Islet precursor cell (in vitro differentiated cells): Measurements from ENCODE around the gene NRIP3.

Source experiments
- DNase-seq: peaks from one replicate; pipeline ENCODE4 v3.0.0-alpha.2; 2018

The NRIP3 gene

DNA sequence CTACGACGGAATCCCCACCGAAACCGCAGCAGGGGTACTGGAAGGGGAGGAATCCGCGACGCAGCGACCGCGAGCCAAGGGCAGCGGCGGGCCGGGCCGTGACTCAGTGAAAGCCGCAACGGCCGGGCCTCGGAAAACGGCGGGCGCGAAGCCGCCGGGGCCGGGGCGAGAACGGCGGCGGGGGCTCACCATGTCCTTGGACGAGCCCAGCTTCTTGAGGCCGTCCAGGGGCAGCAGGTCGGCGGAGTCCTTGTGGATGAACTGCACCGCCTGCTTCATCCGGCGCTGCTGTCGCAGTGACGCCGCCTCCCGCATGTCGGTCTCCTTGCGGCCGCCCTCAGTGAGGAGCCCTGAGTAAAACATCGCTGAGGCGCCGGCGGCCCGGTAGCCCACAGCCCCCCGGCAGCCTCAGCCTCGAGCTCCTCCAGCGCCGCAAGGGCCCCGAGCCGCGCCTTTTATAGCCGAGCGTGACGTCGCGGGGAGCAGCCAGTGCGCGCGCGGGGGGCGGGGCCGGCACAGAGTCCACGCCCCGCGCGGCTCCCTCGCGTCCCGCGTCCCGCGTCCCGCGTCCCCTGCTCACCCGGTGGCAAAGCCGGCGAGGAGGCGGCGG, at the start of gene NRIP3:
Gene NRIP3, minus strand, starts transcription at position 429 of the 610 bp plus-strand sequence. Its CDS starts 66 bp downstream, at position 363.
- DNase-seq: peak; percentile 77

DNA sequence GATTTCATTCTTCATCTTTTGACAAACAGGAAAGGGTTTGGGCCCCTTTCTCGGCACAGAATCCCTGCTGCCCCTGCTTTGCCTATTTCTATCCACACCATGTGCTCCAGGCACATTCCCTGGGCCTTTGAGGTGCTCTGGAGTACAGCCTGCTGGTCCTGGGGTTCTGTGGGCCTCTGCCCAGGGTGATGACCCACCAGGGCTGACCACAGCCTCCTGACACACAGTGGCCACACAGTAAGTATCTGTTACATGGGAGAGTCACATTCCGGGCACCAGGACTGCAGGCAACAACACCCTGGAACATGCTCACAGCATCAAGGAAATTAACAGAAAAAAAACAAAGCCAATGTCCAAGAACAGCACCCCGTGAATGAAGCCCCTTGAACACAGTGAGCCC, 48.5 kb upstream of the NRIP3 start:
- peak; percentile 43 for DNase-seq

DNA sequence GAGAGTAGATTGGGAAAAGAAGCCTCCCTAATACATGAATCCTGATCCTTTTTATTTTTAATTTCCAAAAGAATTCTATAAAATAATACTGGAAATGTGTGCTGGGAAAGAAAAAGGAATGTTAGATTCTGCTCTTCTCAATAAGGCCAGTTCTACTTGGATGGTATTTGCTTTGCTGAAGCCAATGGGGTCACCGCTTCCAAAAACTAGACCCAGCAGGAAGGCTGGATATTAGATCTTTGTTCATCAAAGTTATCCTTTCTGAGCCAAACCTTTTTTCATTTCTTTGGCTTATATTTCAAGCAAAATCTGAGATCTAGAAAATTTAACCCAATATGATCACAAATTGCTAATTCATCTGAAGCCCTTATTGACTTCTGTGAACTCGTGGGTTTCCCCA, 46.2 kb upstream of the NRIP3 start:
- no peak for DNase-seq

DNA sequence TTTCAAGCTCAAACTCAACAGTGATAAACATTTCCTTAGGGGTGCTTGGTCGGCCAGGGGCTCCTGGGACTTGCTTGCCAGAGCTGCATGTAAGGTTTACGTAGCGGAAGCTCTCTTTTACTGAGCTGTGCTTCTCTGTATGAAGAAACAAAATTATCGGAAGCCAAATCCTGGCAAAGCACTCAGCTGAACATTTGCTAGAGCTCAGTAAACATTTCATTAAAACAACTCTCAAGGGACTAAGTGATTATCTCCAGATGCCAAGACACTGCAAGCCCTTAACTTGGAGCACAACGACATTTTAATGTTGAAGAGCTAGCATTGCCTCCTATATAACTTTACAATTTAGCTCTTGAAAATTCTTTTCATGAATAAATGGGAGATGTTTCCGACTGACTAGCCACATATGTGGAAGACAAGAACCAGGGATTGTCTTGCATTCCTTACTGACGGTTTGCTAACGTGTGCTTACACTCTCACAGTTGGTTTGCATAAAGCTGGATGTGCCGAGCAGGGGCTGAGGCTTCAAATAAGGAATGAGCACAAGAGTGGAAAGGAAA, 44.2 kb upstream of the NRIP3 start:
- peak; percentile 37 for DNase-seq

DNA sequence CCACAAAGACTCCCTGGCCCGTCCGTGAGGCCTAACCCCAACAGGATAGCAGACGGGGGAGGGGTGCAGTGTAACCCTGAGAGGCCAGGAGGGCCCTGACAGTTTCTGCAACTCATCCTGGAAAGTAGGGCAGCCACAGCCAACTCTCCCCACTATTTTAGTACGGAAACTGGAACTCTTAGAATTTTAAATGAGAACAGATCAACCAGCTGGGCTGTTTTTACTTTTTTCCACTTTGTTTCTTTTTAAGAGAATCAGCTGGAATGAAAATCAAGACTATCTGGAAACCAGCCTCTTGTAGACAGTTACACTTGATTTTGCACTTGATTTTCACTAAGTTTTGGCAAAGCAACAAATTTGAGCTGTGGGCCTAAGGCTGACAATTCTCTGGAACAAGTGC, 42.7 kb upstream of the NRIP3 start:
- no peak for DNase-seq

DNA sequence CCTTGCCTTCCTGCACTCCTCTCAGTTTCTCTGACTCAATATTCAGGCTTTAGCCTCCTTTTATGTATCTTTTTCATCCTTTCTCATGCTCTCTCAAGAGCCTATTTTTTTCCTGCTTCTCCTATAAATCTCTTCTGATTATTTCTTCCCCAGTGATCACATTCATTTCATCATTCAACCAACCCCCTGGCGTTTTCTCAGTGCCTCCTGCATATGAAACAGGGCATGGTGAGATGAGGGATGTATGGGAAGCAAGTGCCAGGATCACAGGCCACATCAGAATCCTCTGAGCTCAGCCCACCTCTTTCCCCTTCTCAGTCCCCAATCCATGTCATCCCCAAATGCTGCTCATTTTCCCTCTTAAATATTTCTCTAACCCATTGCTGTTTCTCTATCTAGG, 38.7 kb upstream of the NRIP3 start:
- no peak for DNase-seq

DNA sequence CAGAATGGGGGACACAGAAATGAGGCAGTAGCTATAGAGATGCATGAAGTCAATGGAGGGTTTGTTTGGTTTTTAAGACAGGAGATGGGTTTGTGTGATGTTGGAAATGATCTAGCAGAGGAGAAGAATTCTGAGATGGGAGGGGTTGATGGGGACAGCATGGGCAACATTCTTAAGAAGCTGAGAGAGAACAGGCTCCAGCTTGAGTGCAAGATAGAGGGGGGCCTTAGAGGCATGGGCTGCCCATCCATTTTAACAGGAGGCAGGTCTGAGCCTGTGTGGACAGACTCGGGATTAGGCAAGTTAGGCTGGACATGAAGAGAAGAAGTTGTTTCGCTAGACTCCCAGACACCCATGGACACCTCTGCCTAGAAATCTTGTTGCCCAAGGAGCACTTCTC, 37.9 kb upstream of the NRIP3 start:
- peak; percentile 22 for DNase-seq

DNA sequence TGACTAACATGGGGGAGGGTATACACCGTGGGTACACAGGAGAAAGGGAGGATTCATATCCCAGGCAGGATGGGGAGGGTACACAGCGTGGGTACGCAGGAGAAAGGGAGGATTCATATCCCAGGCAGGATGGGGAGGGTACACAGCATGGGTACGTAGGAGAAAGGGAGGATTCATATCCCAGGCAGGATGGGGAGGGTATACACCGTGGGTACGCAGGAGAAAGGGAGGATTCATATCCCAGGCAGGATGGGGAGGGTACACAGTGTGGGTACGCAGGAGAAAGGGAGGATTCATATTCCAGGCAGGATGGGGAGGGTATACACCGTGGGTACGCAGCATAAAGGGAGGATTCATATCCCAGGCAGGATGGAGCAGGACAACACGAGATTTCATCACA, 36.6 kb upstream of the NRIP3 start:
- DNase-seq: no peak

DNA sequence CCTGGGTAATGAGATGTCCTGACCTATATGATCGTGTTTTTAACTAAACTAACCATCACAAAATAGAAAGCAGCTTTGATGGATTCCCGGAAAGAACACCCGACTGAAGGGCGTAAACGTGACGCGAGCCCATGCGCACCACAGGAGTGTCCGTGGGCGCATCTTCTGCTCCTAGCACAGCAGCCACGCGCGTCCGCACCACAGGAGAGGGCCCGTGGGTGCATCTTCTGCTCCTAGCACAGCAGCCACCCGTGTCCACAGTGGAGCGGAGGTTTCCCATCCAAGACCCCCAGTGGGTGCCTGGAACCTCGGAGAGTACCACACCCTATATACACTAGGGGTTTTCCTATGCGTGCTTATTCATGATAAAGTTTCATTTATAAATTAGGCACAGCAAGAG, 36.1 kb upstream of the NRIP3 start:
- DNase-seq: peak; percentile 31

DNA sequence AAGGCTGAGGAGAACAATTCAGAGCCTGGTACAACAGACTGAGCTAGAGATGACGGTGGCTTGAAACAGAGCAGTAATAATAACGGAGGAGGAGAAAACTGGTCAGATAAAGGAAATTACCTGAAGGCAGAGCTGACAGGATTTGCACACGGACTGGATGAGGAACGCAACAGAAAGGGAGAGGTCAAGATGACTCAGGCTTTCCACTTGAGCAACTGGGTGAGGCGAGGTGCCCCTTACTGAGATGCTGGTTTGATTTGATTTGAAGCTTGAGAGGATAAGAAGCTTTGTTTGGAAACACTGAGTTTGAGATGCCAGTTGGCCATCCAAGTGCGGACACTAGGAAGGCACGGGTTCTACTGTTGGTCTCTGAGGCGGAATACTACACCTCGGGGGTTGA, 35.4 kb upstream of the NRIP3 start:
- DNase-seq: peak; percentile 24

DNA sequence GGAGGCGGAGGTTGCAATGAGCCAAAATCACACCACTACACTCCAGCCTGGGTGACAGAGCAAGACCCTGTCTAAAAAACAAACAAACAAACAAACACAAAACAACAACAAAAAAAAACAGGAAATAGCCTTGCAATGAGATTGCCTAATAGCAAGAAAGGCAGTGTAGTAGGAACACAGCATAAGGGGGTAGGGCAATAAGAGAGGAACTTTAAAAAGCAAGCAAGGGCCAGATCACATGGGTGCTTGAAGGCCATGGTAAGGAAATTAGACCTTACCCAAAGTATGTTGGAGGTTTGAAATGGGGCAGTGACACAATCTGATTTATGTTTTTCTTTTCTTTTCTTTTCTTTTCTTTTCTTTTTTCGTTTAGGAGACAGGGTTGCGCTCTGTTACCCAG, 34.7 kb upstream of the NRIP3 start:
- no peak for DNase-seq

DNA sequence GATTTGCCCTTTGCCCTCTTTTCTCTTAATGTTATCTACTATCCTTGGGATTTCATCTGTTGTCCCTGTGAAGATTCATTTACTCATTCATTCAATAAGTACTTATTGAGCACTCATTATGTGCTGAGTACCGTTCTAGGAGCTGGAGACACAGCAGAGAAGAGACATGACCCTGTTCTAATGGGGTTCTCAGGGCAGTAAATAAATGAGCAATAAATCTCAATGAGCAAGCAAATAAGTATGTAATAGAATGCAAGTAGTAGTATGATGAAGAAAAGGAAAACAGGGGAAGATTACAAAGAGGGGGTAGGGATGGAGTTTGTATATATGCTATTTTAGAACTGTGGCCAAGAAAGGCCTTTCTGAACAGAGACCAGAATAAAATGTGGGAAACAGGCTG, 34.2 kb upstream of the NRIP3 start:
- no peak for DNase-seq

DNA sequence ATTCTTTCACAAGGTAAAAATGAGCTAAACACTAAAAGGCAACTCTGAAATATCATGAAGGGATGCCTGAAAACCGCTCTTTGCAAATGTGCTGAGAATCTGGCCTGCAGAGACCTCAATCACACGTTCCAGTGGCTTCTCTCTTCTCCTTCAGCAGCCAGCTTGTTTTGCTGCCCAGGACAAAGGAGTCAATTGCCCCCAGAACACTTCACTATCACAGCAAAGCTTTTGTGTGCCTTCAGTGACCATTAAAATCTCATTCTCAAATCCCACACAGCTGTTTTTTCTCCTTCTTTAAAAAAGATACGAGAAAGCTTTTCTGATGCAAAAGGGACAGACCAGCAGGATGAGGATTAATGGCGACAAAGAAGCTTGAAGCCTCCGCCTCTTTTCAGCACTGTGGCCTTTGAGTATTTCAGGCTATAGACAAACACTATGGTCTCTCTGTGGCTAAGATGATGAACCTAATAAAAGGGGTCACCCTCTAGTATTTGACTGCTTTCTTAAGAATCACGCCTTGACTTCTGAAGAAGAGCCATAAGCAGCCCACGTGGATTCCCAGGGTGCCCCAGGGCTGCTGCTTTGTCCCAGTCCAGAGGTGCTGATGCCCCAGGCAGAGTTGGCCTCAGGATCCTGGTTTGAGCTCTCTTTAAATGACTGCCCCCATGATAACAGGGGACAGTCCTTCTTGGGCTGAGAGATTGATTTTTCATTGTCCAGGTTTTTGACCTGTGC, 33.4 kb upstream of the NRIP3 start:
- DNase-seq: peak; percentile 36

DNA sequence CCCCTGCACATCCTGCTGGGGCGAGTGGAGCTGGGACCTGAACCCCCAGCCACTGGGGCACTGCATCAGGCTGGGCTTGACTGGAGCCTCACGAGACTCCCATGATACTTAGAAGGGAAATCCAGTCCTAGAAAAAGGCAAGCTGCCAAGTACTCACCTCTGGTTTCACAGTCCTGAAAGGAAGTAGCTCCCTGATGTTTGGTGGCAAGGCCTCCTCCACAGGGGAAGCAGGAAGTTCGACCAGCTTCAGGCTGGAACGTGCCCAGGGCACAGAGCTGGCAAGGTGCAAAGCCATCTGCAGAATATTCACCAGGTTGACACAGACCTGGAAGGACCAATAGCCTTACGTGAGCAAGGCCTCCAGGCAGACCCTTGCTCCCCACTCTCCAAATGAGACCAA, 26.8 kb upstream of the NRIP3 start:
- peak; percentile 23 for DNase-seq

DNA sequence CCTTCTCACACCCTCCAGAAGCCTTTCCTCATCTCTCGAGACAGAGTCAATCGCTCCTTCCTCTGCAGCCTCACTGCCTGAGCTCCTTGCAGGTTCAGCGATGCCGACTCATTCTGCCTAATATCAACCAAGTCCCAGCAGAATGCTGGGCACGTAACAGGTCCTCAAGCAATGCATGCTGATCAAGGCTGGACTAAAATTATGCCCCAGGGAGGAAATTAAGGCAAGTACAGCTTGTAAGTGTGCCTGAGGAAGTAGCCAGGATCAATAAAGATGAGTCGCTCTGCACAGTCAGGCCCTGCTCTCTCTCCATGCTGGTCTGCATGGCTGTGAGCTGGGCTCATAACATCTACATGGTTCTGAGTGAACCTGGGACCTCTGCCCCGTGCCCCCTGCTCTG, 25.6 kb upstream of the NRIP3 start:
- peak; percentile 65 for DNase-seq

DNA sequence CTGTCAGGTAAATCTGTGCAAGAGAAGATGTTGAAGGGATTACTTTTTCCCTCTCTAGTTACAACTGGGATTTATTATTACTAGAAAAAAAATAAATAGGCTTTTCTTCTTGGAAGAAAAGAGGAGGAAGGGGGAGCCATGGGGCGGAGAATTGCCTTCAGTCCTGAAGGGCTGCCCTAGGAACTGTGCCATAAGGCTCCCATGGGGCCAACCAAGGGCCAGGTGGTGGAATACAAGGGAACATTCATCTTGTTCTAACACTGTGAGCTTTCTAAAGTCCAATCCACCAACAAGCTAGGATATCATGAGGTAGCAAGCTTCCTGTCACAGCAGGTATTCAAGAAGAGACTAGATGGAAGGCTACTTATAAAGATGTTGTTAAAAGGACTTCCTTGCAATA, 24.8 kb upstream of the NRIP3 start:
- DNase-seq: no peak

DNA sequence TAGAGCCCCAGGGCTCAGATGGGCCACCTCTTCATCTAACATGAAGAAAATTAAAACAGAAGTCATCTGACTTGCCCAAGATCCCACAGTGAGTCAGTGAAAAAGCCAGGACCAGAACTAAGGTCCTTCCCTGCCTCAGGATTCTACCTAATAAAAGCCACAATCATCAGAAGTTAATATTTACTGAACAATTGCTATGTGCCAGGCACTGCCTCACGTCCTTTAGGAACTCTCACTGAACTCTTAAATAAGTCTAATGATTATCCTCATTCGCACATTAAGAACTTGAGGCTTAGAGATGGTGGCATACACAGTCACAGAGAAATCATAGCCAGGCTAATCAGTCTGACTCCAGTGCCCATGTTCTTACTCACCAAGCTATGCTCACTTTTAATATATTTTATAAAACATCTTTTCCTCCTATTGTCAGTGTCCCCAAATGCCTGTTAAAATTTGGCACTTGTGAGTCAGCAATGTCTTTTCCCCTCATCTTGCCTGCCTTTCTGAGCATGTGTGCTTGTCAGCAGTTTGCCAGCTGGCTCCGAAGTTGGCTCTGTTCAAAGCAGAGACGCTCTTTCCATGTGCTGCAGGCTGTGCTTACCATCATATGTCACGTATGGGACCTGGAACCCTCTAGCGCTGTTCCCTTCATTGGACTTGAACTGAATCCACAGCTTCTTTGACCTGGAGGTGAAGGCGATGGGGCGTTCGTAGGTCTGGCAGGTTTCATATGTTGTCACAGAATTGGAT, 21.5 kb upstream of the NRIP3 start:
- DNase-seq: peak; percentile 17

DNA sequence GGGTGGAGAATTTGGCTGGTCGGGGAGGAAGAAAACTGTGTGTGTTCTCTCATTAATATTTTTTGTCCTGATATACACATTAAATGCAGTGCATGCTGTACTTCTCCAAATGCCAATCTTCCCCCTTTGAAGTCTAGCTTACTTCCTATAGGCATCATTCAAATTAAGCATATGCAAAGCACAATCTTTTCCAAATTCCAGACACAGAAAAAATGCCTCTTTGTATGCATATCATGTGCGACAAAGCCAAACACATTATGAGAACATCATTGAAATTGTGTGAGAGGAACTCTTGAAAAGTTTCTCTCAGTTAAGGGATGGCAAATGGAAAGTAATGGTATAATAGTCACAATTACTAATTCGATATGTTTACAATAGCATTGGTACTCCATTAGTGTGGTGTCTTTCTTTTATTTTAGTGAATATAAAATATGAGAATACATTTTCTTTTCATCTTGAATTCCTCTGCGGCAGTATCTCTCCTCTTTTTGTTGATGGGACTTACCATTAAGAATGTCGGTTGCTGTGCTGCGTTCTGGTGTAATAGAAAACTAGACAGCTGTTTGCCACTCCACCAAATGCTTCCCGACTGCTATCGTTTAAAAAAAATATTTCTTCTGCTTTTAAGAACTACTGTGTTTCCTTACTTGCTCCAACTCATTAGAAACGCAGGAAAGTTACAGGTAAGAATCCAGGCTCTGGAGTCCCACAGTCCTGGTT, 19.3 kb upstream of the NRIP3 start:
- no peak for DNase-seq

DNA sequence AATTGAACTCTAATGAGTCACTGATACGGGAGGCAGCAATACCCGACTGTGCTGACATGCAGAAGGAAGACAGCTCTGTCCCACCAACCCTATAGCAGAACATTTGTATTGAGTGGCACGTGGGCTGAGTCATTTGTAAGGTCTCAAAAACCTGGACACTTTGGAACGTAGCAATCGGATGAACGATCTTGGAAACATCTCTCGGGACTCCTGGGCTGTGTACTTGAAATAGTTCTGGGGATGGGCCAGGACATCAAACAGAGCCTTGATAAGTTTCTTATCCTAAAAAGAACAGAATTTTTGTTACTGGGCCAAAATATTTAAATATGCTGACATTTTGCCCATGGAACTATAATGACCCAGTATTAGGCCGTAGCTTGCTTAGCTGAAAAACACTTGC, 17.1 kb upstream of the NRIP3 start:
- no peak for DNase-seq

DNA sequence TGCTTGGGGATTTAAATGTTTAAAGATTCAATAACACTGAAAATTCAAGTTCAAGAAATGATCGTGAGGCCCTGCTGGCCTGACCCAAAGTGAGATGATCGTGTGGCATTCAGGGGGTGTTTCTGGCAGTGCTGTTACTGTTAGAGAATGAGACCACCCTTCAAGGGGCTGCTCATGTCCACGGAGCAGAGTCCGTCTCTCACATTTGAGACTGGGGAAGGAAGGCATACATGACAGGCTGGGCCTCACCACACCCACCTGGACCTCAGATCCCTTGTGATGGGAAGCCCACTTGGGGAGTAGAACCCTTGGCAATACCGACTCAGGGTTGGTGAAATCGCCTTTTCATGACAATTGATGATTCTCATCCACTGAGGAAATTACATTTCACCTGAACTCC, 16.1 kb upstream of the NRIP3 start:
- no peak for DNase-seq

DNA sequence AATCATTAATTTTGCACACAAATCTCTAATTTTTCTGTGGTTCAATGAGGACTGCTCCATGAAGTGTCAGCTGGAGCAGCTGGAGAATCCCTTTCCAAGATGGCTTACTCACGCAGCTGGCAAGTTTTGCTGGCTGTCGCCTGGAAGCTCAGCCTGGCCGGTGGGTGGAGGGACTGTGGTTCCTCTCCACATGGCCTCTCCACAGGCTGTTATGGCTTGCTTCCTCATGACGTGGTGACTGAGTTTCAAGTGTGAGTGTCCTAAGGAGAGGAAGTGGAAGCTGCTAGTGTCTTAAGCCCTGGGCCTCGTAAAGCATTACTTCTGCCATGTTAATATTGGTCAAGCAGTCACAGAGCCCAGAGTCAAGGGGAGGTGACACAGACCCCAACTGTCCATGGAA, 14.0 kb upstream of the NRIP3 start:
- no peak for DNase-seq

DNA sequence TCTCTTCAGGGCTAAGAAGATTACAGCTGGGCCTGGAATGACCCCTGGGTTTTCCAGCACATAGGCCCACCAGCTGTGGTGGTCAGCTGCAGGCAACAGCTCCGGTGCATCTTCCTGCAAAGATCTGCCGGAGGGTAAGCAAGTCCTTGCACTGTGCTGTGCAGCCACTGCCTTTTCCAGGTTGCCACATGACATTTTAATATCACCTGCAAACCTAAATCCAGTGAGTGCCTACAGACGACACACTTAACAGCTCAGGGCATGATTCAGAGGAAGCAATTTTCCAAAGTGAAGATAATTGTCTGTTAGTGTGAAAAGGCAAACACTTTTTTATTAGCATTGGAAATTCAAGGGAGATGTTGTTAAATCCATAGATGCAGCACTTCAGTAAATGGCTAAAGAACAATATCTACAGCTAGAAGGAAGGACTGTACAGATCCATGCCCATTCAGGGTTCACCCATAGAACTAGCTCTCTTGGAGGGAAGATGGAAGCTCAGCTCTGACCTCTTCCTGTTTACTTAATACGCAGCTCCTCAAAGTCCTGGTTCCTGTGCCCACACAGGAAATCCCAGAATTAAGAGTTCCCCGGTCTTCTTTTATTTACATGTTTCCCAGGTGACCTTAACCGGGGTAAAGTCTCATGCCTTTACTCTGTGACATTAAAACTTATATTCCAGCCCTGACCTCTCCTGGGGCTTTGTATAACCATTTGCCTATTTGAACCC, 13.3 kb upstream of the NRIP3 start:
- DNase-seq: no peak

DNA sequence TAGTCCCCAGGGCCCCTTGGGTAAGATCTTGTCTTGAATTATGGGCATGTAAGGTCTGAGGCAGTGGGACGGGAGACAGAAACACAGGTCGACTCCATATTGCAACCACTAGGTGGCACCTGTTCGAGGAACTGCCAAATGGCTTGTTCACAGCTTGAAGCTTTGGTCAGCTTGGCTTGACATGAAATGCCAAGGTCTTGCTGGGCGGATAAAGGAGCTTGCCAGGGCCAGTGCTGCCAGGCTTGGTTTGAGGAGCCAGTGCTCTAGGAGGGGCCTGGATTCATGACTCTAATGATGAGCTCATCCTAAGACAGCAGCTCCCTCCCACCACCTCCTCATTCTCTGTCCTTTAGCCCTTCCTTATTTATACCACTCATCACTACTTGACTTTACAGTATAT, 11.9 kb upstream of the NRIP3 start:
- DNase-seq: peak; percentile 87
